HepG2 (cell line): ENCODE results near the gene ABHD17A. TPM values are rescaled to one million over a fixed set of nuclear protein-coding genes. Genes with fewer than 3 reads are reported as not detected.

Source experiments
- ATAC-seq: fragments of 200-7000 bp; cut with Tn5 transposase; 3 replicates; pipeline ENCODE4 v1.9.1; 2020; ENCODE audit warnings: mild to moderate bottlenecking, moderate library complexity
- BruUV-seq: library from RNA; stranded (reverse); fragments of 400-500 nt; replicated peaks from 2 replicates; lab custom pipeline; 2021; lab: Mats Ljungman, UMichigan
- CTCF ChIA-PET: fragments of 300-600 bp; formaldehyde crosslinking; extraction: SDS; loops from one replicate; lab custom pipeline; 2021; ENCODE audit warnings: low total read pairs, inconsistent platforms, low intra/inter-chr PET ratio; lab: Yijun Ruan, JAX
- POLR2A ChIA-PET: fragments of 350-600 bp; sonication (Branson Sonifier 250); formaldehyde crosslinking; loops from one replicate; lab custom pipeline; 2020; ENCODE audit warnings: antibody characterized with exemption, inconsistent platforms; lab: Yijun Ruan, JAX
- DNase-seq: peaks from one replicate; pipeline ENCODE4 v3.0.0-alpha.2; 2015; ENCODE audit warnings: low spot score
- FAIRE-seq: peaks from 3 replicates; lab custom pipeline; 2011; peaks lifted over from hg19 to GRCh38; lab: Jason Lieb, UNC
- H2AFZ ChIP-seq: one replicate; pipeline ENCODE4 v1.6.1; 2011; ENCODE audit warnings: low read length, inconsistent platforms
- H3K27ac ChIP-seq: fragments of 300-600 bp; 3 replicates; pipeline ENCODE4 v1.8.0; 2011; ENCODE audit warnings: mixed run types, mild to moderate bottlenecking, mixed read lengths, low read length, inconsistent platforms; ENCODE audit not compliant: insufficient read depth; ENCODE audit errors: extremely low read length
- H3K27me3 ChIP-seq, 2 experiments: fragments of 200-600 bp in 1 of 2; 2 replicates in 1 of 2; 3 replicates in 1 of 2; pipeline versions ENCODE4 v1.6.0 to v1.8.0; 2011; ENCODE audit warnings: low read length in 2 of 2, mild to moderate bottlenecking in 2 of 2, moderate library complexity in 2 of 2, inconsistent platforms in 1 of 2; ENCODE audit not compliant: insufficient read depth in 2 of 2, control insufficient read depth in 1 of 2
- H3K36me3 ChIP-seq, 2 experiments: fragments of 200-600 bp in 1 of 2; replicated peaks in 1 of 2; 2 replicates in 1 of 2; 3 replicates in 1 of 2; pipeline versions ENCODE4 v1.5.1 to v1.8.0; 2011; ENCODE audit warnings: low read length in 2 of 2, inconsistent platforms in 1 of 2; ENCODE audit not compliant: insufficient read depth in 2 of 2, control insufficient read depth in 1 of 2
- H3K4me1 ChIP-seq: 2 replicates; pipeline ENCODE4 v1.5.1; 2012; ENCODE audit warnings: low read length, inconsistent platforms; ENCODE audit not compliant: insufficient read depth
- H3K4me2 ChIP-seq: 2 replicates; pipeline ENCODE4 v1.6.0; 2011; ENCODE audit warnings: low read depth, low read length, inconsistent platforms
- H3K4me3 ChIP-seq, 3 experiments: fragments of 200-600 bp in 1 of 3; sonication (generic), shearing (Covaris generic) in 1 of 3; replicated peaks in 1 of 3; 2 replicates each; pipeline ENCODE4 v1.5.1; 2011 to 2016; ENCODE audit warnings: low read length in 3 of 3, inconsistent platforms in 2 of 3, low read depth in 2 of 3, mild to moderate bottlenecking in 2 of 3, control low read depth in 1 of 3, mixed read lengths in 1 of 3; ENCODE audit not compliant: insufficient read depth in 1 of 3
- H3K79me2 ChIP-seq: one replicate; pipeline ENCODE4 v1.6.1; 2011; ENCODE audit warnings: low read length, inconsistent platforms; ENCODE audit not compliant: insufficient read depth
- H3K9ac ChIP-seq: 2 replicates; pipeline ENCODE4 v1.6.0; 2011; ENCODE audit warnings: mild to moderate bottlenecking, low read depth, low read length, inconsistent platforms; ENCODE audit not compliant: insufficient read depth
- H3K9me3 ChIP-seq: 2 replicates; pipeline ENCODE4 v1.5.1; 2012; ENCODE audit warnings: mild to moderate bottlenecking, low read length
- H4K20me1 ChIP-seq: 2 replicates; pipeline ENCODE4 v1.6.0; 2011; ENCODE audit warnings: inconsistent platforms, mild to moderate bottlenecking, low read length, moderate library complexity; ENCODE audit not compliant: insufficient read depth
- ARID2 ChIP-seq: sonication (generic); formaldehyde crosslinking; IDR thresholded peaks from 2 replicates; pipeline ENCODE4 v1.8.1; 2022; ENCODE audit warnings: mild to moderate bottlenecking, missing genetic modification reagents, borderline replicate concordance
- BRD4 ChIP-seq: sonication (generic); formaldehyde crosslinking; IDR thresholded peaks from 2 replicates; pipeline ENCODE4 v1.4.0; 2020; ENCODE audit warnings: missing genetic modification reagents
- CBFB ChIP-seq: sonication (generic); formaldehyde crosslinking; IDR thresholded peaks from 2 replicates; pipeline ENCODE4 v1.4.0; 2020; ENCODE audit warnings: missing genetic modification reagents
- GABPB1 ChIP-seq: IDR thresholded peaks from 2 replicates; pipeline ENCODE4 v1.6.1; 2016; ENCODE audit warnings: mild to moderate bottlenecking, missing genetic modification reagents, moderate library complexity, missing compliant biosample characterization
- NCOR1 ChIP-seq: fragments of 200-600 bp; sonication (generic); IDR thresholded peaks from 2 replicates; pipeline ENCODE4 v1.7.0; 2017; ENCODE audit warnings: antibody characterized with exemption, low read length, borderline replicate concordance
- POLR2A ChIP-seq, 2 experiments: IDR thresholded peaks; 2 replicates each; pipeline ENCODE4 v1.6.1; 2011; ENCODE audit warnings: low read depth in 2 of 2, low read length in 2 of 2, mild to moderate bottlenecking in 1 of 2, moderate library complexity in 1 of 2; ENCODE audit not compliant: insufficient read depth in 1 of 2
- RCOR2 ChIP-seq: IDR thresholded peaks from 2 replicates; pipeline ENCODE4 v1.6.1; 2016; ENCODE audit warnings: missing biosample characterization, missing genetic modification reagents
- WGBS: methylation state at CpG from one replicate; pipeline ENCODE4 v1.1.6; 2017; ENCODE audit warnings: low lambda C conversion rate; 5-methylcytosine and 5-hydroxymethylcytosine counted together
- in situ Hi-C: cut with HindIII; loops from 2 replicates; pipeline ENCODE4 v1.10.0; 2017; ENCODE audit warnings: low pct_unique_long_range_greater_than_20kb; ENCODE audit not compliant: extremely low pct_ligation_motif_present
- intact Hi-C: fragments of 100-400 bp; cut with micrococcal nuclease; formaldehyde crosslinking; loops from one replicate; pipeline ENCODE4 v1.10.0; 2022; ENCODE audit not compliant: unreplicated experiment
- polyA plus RNA-seq, 8 experiments: library from polyadenylated mRNA; depleted of rRNA in 3 of 8; stranded (reverse) in 7 of 8; unstranded in 1 of 8; fragments of >200 nt; fragmentation: Illumina TruSeq in 4 of 8; extraction: Trizol in 4 of 8; gene quantifications; 2 replicates each; pipeline versions ENCODE4 v1.2.1 to v1.2.3, GENCODE V29; 2011 to 2016; ENCODE audit warnings: low read depth in 4 of 8, missing spikeins in 1 of 8, mixed read lengths in 1 of 8; ENCODE audit not compliant: insufficient read depth in 1 of 8
- total RNA-seq, 5 experiments: library from RNA; depleted of rRNA; stranded (reverse); fragments of >200 nt; fragmentation: Illumina TruSeq; extraction: Trizol; gene quantifications; 2 replicates each; pipeline ENCODE4 v1.2.3, GENCODE V29; 2016; ENCODE audit warnings: low read depth in 1 of 5
- TF ChIP-seq, protein P1 (sequence below): sonication (generic); formaldehyde crosslinking; IDR thresholded peaks from 2 replicates; pipeline ENCODE4 v1.8.1; 2023; ENCODE audit warnings: mild to moderate bottlenecking, inconsistent platforms, moderate library complexity, missing genetic modification reagents, borderline replicate concordance
- TF ChIP-seq, protein P2 (sequence below): sonication (generic); formaldehyde crosslinking; IDR thresholded peaks from 2 replicates; pipeline ENCODE4 v1.4.0; 2020; ENCODE audit warnings: missing genetic modification reagents, mild to moderate bottlenecking, borderline replicate concordance
- TF ChIP-seq, protein P3 (sequence below): sonication (generic); formaldehyde crosslinking; IDR thresholded peaks from 2 replicates; pipeline ENCODE4 v1.4.0; 2020; ENCODE audit warnings: low read depth, mild to moderate bottlenecking, missing genetic modification reagents
- TF ChIP-seq, protein P4 (sequence below): sonication (generic); formaldehyde crosslinking; IDR thresholded peaks from 2 replicates; pipeline ENCODE4 v1.8.0; 2022; ENCODE audit warnings: low read depth, missing genetic modification reagents
- TF ChIP-seq, protein P5 (sequence below): sonication (generic); formaldehyde crosslinking; IDR thresholded peaks from 2 replicates; pipeline ENCODE4 v1.5.0; 2020; ENCODE audit warnings: missing genetic modification reagents

The ABHD17A gene
- total and polyA plus RNA-seq, 2 of the 13 experiments (the other 11 are each of a cell fraction or from before 2014, with no cell fraction given), result 27.7 to 40.8 TPM

DNA sequence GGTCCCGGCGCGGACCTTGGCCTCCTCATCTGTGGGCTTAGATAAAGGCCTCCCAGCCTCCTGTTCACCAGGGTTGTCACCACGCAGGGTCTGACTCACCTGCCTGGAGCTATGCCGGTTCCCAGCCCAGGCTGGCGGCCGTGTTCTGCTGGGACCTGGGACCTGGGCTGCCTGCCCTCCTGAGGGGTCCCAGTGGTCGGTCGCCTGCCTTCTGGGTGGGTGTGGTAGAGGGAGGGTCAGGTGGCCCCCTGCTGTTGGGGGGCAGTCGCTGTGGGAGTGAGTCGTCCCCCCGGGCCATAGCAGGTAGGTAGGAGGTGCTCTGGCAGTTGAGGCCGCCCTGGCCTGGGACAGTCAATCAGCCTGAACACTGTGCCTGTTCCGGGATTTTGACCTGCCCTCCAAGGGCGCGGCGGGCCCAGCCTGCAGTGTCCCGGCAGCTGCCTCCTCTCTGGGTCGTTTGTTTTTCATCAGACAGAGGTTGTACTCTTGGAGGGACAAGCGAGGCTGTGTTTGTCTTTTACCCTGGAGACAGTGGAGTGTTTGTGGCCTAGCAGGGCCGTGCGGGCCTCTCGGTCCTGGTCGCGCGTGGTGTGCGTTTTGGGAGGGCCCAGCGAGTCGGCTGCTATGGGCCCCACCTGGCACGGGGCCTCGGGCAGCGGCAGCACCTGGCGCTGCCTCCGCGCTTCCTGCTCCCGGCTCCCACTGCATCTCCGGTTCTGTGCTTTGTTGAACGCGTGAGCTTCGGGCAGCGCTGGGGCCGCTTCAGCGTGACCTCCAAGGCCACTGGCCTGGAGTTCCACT is 22.5 kb upstream of the ABHD17A start (continued):
- TF ChIP-seq, protein P1, sequence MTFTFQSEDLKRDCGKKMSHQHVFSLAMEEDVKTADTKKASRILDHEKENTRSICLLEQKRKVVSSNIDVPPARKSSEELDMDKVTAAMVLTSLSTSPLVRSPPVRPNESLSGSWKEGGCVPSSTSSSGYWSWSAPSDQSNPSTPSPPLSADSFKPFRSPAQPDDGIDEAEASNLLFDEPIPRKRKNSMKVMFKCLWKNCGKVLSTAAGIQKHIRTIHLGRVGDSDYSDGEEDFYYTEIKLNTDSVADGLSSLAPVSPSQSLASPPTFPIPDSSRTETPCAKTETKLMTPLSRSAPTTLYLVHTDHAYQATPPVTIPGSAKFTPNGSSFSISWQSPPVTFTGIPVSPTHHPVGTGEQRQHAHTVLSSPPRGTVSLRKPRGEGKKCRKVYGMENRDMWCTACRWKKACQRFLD, result 0 out of 2 replicates have a peak, but pooled peaks have one; percentile 68
- TF ChIP-seq, protein P2, sequence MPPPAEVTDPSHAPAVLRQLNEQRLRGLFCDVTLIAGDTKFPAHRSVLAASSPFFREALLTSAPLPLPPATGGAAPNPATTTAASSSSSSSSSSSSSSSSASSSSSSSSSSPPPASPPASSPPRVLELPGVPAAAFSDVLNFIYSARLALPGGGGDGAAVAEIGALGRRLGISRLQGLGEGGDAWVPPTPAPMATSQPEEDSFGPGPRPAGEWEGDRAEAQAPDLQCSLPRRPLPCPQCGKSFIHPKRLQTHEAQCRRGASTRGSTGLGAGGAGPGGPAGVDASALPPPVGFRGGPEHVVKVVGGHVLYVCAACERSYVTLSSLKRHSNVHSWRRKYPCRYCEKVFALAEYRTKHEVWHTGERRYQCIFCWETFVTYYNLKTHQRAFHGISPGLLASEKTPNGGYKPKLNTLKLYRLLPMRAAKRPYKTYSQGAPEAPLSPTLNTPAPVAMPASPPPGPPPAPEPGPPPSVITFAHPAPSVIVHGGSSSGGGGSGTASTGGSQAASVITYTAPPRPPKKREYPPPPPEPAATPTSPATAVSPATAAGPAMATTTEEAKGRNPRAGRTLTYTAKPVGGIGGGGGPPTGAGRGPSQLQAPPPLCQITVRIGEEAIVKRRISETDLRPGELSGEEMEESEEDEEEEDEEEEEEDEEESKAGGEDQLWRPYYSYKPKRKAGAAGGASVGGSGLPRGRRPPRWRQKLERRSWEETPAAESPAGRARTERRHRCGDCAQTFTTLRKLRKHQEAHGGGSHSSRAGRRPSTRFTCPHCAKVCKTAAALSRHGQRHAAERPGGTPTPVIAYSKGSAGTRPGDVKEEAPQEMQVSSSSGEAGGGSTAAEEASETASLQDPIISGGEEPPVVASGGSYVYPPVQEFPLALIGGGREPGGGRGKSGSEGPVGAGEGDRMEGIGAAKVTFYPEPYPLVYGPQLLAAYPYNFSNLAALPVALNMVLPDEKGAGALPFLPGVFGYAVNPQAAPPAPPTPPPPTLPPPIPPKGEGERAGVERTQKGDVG (CRISPR knock-in tag), result peak; percentile 79; the same call in 1 of the 2 replicates

DNA sequence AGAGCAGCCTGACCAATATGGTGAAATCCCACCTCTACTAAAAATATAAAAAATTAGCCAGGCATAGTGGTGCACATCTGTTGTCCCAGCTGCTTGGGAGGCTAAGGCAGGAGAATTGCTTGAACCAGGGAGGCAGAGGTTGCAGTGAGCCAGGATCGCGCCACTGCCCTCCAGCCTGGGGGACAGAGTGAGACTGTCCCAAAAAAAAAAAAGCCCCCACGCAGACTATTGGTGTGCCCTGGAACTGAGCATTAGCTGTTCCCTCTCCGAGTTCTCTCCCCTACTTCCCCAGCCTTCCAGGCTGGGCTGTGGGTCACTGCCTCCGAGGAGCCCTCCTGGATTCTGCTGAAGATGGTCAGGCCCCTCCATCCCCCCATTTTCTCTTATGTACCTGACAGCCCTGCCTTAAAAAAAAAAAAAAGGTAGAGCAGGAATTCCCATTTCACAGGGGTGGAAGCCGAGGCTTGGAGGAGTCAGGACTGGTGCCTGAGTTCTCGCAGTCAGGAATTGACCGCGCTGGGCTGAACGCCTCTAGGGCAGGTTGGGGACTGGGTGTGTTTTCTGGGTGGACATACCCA is 21.8 kb upstream of the ABHD17A start:
- H4K20me1 ChIP-seq, result peaks cover 6% of the 10 kb centered on the region; the same call in 1 of the 2 replicates
- H3K36me3 ChIP-seq, result peaks cover 0 to 1% of the 10 kb centered on the region in 2 experiments; a peak in 2 of 5 replicates
- FAIRE-seq (peak; percentile 18), DNase-seq (no peak), ATAC-seq (no peak)
- in situ Hi-C loops (no loop called here), intact Hi-C loops (loop anchor here (1.0 kb wide), 1 partner anchor 22 kb away; no protein-coding TSS in a partner anchor)
- BruUV-seq, result no TSS peak
- H3K79me2 ChIP-seq, result peaks cover 50% of the 10 kb centered on the region
- H3K4me3 ChIP-seq, result peak overlapping the region; percentile 57 to 82 (median 69)
- H3K9me3 ChIP-seq, result no peaks in the 10 kb centered on the region
- ChIA-PET POLR2A (interaction anchor here (0.7 to 3.5 kb wide), 3 partner anchors 9 to 144 kb away, joined by 3 to 14 read pairs (median 3); no protein-coding TSS in a partner anchor), CTCF (no interaction called here)
- peak overlapping the region; percentile 81 for H3K4me2 ChIP-seq
- peak overlapping the region; percentile 70 for H3K9ac ChIP-seq
- peak overlapping the region; percentile 58 for H3K27ac ChIP-seq
- no peak overlapping the region for H2AFZ ChIP-seq
- H3K4me1 ChIP-seq, result peaks cover 69% of the 10 kb centered on the region
- H3K27me3 ChIP-seq, result no peaks in the 10 kb centered on the region
- 32% methylated on average over 9 of the region's 10 CpGs for WGBS
- TF ChIP-seq, protein P3, sequence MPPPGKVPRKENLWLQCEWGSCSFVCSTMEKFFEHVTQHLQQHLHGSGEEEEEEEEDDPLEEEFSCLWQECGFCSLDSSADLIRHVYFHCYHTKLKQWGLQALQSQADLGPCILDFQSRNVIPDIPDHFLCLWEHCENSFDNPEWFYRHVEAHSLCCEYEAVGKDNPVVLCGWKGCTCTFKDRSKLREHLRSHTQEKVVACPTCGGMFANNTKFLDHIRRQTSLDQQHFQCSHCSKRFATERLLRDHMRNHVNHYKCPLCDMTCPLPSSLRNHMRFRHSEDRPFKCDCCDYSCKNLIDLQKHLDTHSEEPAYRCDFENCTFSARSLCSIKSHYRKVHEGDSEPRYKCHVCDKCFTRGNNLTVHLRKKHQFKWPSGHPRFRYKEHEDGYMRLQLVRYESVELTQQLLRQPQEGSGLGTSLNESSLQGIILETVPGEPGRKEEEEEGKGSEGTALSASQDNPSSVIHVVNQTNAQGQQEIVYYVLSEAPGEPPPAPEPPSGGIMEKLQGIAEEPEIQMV (CRISPR knock-in tag), result peak; percentile 73; the same call in 1 of the 2 replicates
- TF ChIP-seq BRD4 (CRISPR knock-in tag), result no peak
- TF ChIP-seq, protein P4, sequence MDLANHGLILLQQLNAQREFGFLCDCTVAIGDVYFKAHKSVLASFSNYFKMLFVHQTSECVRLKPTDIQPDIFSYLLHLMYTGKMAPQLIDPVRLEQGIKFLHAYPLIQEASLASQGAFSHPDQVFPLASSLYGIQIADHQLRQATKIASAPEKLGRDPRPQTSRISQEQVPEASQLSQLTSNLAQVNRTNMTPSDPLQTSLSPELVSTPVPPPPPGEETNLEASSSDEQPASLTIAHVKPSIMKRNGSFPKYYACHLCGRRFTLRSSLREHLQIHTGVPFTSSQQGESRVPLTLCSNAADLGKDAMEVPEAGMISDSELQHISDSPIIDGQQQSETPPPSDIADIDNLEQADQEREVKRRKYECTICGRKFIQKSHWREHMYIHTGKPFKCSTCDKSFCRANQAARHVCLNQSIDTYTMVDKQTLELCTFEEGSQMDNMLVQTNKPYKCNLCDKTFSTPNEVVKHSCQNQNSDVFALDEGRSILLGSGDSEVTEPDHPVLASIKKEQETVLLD (CRISPR knock-in tag), result no peak
- TF ChIP-seq GABPB1 (CRISPR knock-in tag), result no peak
- TF ChIP-seq CBFB, result no peak
- peak; percentile 50; the same call in 1 of the 2 replicates for TF ChIP-seq ARID2 (CRISPR knock-in tag)
- TF ChIP-seq POLR2A (IDR thresholded peaks at IDR 0.05; ENCODE audit: insufficient read depth in 1 of 2, low read depth in 2 of 2, low read length in 2 of 2), result 0 out of 4 replicates have a peak, but pooled peaks of 1 of the 2 experiments have one; percentile 21
- TF ChIP-seq NCOR1, result no peak
- TF ChIP-seq RCOR2 (CRISPR knock-in tag), result peak; percentile 42; the same call in 1 of the 2 replicates
- TF ChIP-seq, protein P5, sequence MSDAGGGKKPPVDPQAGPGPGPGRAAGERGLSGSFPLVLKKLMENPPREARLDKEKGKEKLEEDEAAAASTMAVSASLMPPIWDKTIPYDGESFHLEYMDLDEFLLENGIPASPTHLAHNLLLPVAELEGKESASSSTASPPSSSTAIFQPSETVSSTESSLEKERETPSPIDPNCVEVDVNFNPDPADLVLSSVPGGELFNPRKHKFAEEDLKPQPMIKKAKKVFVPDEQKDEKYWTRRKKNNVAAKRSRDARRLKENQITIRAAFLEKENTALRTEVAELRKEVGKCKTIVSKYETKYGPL (CRISPR knock-in tag), result no peak
